ENCODE measurements around the gene NUDC.

DNA sequence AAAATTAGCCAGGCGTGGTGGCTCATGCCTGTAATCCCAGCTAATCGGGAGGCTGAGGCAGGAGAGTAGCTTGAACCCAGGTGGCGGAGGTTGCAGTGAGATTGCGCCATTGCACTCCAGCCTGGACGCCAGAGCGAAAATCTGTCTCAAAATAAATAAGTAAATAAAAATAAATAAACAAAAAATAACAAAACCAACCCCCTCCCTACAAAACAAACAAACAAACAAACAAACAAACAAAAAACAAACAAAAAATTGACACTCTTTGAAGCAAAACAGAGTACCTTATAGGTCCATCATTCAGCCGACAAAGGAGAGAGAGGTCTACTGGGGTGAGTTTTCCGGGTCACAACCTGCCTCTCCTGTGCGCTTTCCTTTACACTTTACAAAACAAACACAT lies 44.1 kb downstream of the NUDC start:
- TF ChIP-seq, protein P1, sequence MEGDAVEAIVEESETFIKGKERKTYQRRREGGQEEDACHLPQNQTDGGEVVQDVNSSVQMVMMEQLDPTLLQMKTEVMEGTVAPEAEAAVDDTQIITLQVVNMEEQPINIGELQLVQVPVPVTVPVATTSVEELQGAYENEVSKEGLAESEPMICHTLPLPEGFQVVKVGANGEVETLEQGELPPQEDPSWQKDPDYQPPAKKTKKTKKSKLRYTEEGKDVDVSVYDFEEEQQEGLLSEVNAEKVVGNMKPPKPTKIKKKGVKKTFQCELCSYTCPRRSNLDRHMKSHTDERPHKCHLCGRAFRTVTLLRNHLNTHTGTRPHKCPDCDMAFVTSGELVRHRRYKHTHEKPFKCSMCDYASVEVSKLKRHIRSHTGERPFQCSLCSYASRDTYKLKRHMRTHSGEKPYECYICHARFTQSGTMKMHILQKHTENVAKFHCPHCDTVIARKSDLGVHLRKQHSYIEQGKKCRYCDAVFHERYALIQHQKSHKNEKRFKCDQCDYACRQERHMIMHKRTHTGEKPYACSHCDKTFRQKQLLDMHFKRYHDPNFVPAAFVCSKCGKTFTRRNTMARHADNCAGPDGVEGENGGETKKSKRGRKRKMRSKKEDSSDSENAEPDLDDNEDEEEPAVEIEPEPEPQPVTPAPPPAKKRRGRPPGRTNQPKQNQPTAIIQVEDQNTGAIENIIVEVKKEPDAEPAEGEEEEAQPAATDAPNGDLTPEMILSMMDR (IDR thresholded peaks at IDR 0.05): no peak
- TF ChIP-seq EZH2phosphoT487 (IDR thresholded peaks at IDR 0.05; ENCODE audit: borderline replicate concordance, low read depth): no peak

Measured in SK-N-SH (cell line).